Colonic mucosa (tissue), 4 donors: Measurements from ENCODE around the gene ERBB2. TPM values are rescaled to one million over a fixed set of nuclear protein-coding genes. Genes with fewer than 3 reads are reported as not detected.

Experiments used
- DNase-seq: peaks from one replicate; pipeline ENCODE4 v3.0.0-alpha.2; 2020
- H3K27ac ChIP-seq: fragments of 200-600 bp; one replicate; pipeline ENCODE4 v1.8.0; 2021
- H3K27me3 ChIP-seq: fragments of 200-600 bp; one replicate; pipeline ENCODE4 v1.8.0; 2021
- H3K36me3 ChIP-seq: fragments of 200-600 bp; one replicate; pipeline ENCODE4 v1.8.0; 2021
- H3K4me1 ChIP-seq: fragments of 200-600 bp; one replicate; pipeline ENCODE4 v1.8.0; 2021; ENCODE audit warnings: mild to moderate bottlenecking
- H3K4me3 ChIP-seq: fragments of 200-600 bp; one replicate; pipeline ENCODE4 v1.8.0; 2021
- H3K9ac ChIP-seq, 2 donors: one replicate each; pipeline ENCODE4 v1.7.0; 2013; ENCODE audit warnings: control low read depth in 2 of 2, low read depth in 2 of 2, low read length in 2 of 2
- H3K9me3 ChIP-seq: fragments of 200-600 bp; one replicate; pipeline ENCODE4 v1.8.0; 2021
- intact Hi-C: fragments of 100-400 bp; cut with DNase I; formaldehyde crosslinking; loops from one replicate; pipeline ENCODE4 v1.14.1; 2022
- total RNA-seq, 2 donors: library from RNA; stranded (reverse); fragmentation: NEBNext Ultra II Directional in 1 of 2; extraction: Animal tissue kit (Norgen Biotek cat#: 25700) in 1 of 2; gene quantifications; one replicate each; pipeline ENCODE4 v1.2.1, GENCODE V29; 2021
- TF ChIP-seq, protein P1 (sequence below): fragments of 200-600 bp; IDR thresholded peaks from one replicate; pipeline ENCODE4 v1.8.0; 2022; ENCODE audit warnings: antibody characterized with exemption, mild to moderate bottlenecking
- donor health status: healthy.
- donor health status: DM: no; HTN: no; CAD: no.
- donor health status: DM: no; HTN: no; CAD: no.

Gene ERBB2
- total RNA-seq, 2 donors from 2014 or later = 153 to 174 TPM

GRCh38 chr17:39738983-39739884 is 39.4 kb downstream of the ERBB2 start:
- no peaks in the 10 kb centered on the region for H3K27me3 ChIP-seq
- H3K4me3 ChIP-seq = peak overlapping the region; percentile 40
- H3K9ac ChIP-seq = peak overlapping the region; percentile 38 to 98
- peak; percentile 93 for DNase-seq
- no peaks in the 10 kb centered on the region for H3K4me1 ChIP-seq
- H3K36me3 ChIP-seq = no peaks in the 10 kb centered on the region
- TF ChIP-seq, protein P1, sequence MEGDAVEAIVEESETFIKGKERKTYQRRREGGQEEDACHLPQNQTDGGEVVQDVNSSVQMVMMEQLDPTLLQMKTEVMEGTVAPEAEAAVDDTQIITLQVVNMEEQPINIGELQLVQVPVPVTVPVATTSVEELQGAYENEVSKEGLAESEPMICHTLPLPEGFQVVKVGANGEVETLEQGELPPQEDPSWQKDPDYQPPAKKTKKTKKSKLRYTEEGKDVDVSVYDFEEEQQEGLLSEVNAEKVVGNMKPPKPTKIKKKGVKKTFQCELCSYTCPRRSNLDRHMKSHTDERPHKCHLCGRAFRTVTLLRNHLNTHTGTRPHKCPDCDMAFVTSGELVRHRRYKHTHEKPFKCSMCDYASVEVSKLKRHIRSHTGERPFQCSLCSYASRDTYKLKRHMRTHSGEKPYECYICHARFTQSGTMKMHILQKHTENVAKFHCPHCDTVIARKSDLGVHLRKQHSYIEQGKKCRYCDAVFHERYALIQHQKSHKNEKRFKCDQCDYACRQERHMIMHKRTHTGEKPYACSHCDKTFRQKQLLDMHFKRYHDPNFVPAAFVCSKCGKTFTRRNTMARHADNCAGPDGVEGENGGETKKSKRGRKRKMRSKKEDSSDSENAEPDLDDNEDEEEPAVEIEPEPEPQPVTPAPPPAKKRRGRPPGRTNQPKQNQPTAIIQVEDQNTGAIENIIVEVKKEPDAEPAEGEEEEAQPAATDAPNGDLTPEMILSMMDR = no peak
- intact Hi-C loops = loop anchor here (5.0 kb wide), 1 partner anchor 112 kb away; the partner anchor contains the start of gene PPP1R1B
- no peaks in the 10 kb centered on the region for H3K9me3 ChIP-seq
- peak overlapping the region; percentile 87 for H3K27ac ChIP-seq

DNA sequence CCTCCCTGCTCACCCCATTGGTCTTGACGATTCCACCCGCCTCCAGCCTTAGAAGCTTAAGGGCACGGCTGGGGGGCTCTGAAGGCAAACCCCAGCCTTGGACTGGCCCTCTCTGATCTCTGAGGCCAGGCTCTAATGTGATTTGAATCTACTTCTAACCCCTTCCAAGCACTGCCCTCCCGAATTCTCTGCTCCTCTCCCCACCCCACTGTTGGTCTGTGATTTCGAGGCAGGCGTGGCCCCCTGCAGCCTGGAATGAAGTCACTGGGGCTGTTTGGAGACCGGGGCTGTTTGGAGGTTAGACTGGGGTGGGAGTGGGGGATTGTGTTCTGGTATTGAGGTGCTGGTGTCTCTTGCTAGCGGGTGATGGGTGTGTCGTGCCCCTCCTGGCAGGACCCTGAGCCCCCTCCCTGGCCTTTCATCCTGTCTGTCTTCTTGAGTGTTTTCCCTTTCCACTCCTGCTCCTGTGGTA is 40.1 kb downstream of the ERBB2 start:
- intact Hi-C loops = loop anchor here (5.0 kb wide), 1 partner anchor 113 kb away; the partner anchor contains the start of gene PPP1R1B
- TF ChIP-seq, protein P1 = no peak
- no peaks in the 10 kb centered on the region for H3K27me3 ChIP-seq
- H3K36me3 ChIP-seq = no peaks in the 10 kb centered on the region
- peak overlapping the region; percentile 87 for H3K27ac ChIP-seq
- peak overlapping the region; percentile 40 for H3K4me3 ChIP-seq
- H3K9ac ChIP-seq = peak overlapping the region; percentile 38 to 98
- DNase-seq = no peak
- no peaks in the 10 kb centered on the region for H3K9me3 ChIP-seq
- H3K4me1 ChIP-seq = no peaks in the 10 kb centered on the region

DNA sequence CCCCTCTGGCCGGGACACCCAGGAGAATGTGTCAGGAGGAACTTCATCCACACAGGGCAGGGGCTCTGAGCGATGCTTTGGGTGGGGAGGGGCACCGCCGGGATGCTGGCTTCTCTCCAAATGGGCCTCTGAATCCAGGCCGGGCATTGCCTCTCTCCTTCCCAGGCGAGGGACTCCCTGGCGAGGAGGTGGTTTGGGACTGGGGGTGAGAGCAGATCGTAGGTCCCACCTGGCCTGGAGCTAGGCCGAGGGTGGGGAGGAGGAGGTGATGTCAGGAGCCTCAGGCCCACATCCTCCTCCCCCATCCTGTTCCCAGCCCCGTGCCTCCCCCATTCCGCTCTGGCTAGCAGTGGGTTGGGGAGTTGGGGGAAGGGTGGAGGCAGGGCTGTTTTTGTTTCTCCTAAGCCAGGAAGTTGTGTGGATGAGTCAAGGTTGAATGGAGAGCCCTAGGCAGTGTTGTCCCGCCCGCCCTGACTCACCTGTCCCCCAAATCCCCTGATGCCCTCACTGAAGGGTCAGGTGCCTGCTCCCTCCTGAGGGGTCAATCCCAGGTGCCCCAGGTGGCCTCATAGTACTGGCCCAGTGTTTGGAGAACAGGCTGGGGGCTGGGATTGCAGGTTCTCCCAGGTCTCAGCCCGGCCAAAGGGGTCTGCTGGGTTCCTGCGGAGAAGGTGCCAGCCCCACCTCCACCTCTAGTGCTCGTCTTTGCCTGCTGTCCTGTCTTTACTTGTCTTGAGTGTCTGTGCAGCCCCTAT is 40.7 kb downstream of the ERBB2 start:
- H3K4me1 ChIP-seq = no peaks in the 10 kb centered on the region
- H3K4me3 ChIP-seq = peak overlapping the region; percentile 40
- H3K36me3 ChIP-seq = no peaks in the 10 kb centered on the region
- peak; percentile 57 for DNase-seq
- intact Hi-C loops = no loop called here
- peak overlapping the region; percentile 38 to 98 for H3K9ac ChIP-seq
- H3K9me3 ChIP-seq = no peaks in the 10 kb centered on the region
- H3K27me3 ChIP-seq = no peaks in the 10 kb centered on the region
- H3K27ac ChIP-seq = peak overlapping the region; percentile 87
- TF ChIP-seq, protein P1 = no peak

DNA sequence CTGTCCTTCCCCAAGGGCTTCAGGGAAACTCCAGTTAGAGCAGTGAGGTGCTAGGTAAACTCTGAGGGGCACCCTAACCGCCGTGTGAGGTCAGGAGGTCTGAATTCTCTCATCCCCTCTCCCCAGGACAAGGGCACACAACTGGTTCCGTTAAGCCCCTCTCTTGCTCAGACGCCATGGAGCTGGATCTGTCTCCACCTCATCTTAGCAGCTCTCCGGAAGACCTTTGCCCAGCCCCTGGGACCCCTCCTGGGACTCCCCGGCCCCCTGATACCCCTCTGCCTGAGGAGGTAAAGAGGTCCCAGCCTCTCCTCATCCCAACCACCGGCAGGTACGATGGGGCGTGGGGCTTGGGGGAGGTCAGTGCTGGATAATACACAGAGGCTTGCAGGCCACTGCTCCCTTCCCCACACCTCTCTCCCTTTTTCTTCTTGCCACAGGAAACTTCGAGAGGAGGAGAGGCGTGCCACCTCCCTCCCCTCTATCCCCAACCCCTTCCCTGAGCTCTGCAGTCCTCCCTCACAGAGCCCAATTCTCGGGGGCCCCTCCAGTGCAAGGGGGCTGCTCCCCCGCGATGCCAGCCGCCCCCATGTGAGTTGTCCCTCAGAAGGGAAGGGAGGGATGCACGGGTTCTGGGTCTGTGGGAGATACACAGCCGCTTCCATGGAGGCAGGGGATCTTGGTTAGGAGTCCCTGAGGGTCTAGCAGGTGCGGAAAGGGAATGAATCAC is 42.4 kb downstream of the ERBB2 start:
- Histone ChIP-seq H3K36me3 (peaks cover 4% of the 10 kb centered on the region), H3K9ac (no peak overlapping the region), H3K4me1 (no peaks in the 10 kb centered on the region), H3K9me3 (no peaks in the 10 kb centered on the region), H3K4me3 (no peak overlapping the region), H3K27ac (no peak overlapping the region), H3K27me3 (no peaks in the 10 kb centered on the region)
- intact Hi-C loops = no loop called here
- DNase-seq = no peak
- TF ChIP-seq, protein P1 = no peak
